ENCODE results near the gene CDC42BPG.

DNA sequence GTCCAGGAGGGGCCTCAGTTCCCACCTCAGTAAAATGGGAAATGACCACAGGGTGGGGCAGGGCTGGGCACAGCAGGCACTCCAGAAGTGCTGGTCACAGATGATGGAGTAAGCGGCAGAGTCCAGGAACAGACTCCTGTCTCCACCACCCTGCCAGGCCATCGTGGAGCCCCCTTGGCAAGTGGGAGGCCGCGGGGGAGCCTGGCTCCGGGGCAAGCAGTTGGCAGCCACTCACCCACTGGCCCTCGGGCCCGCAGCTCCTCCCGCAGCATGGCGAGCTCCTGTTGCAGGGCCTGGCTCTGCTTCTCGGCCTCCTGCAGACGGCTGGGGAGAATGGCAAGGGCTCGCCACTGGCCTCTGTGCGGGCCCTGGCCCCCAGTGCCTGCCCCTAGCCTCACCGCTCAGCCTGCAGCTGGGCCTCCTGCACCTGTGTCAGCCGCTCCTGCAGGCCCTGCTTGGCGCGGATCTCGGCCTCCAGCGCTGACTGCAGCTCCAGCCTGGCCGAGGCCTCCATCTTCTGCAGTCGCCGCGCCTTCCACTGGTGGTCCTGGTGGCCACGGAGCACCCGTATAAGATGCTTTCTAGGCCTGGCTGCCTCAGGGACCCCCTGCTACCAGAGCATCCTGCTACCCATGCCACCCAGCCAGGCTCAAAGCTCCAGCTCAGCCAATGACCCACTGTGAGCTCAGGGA lies 10.3 kb downstream of the CDC42BPG start:
- TF ChIP-seq EZH2phosphoT487 (IDR thresholded peaks at IDR 0.05; ENCODE audit: low read length) (no peak), EZH2 (optimal IDR thresholded peaks at IDR 0.05; ENCODE audit: low read depth, low read length) (no peak)
